Measurements from ENCODE around the gene HSF4. TPM values are rescaled to one million over a fixed set of nuclear protein-coding genes. Genes with fewer than 3 reads are reported as not detected.

HSF4 gene
- total RNA-seq, 1 experiment from 2014 or later = 38.6 TPM

DNA sequence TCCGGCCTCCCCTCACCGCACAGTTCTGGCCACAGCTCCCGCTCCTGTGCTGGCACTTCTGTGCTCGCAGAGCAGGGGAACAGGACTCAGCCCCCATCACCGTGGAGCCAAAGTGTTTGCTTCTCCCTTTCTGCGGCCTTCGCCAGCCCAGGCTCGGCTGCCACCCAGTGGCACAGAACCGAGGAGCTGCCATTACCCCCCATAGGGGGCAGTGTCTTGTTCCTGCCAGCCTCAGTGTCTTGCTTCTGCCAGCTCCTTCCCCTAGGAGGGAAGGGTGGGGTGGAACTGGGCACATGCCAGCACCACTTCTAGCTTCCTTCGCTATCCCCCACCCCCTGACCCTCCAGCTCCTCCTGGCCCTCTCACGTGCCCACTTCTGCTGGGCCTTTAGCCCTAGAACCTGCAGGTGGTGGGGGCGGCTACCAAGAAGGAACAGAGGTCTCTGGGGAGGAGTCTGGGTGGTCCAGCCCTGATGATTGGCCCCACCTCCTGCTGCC lies 33.7 kb downstream of the HSF4 start:
- Histone ChIP-seq H3K27ac (ENCODE audit: low read length) (no peak overlapping the region; the same call in 1 of the 2 replicates), H3K4me1 (ENCODE audit: control insufficient read depth, insufficient read depth, low read length) (peaks cover 16% of the 10 kb centered on the region), H3K36me3 (ENCODE audit: control insufficient read depth, insufficient read depth, low read length) (peaks cover 5% of the 10 kb centered on the region), H3K27me3 (ENCODE audit: control insufficient read depth, insufficient read depth, low read length) (no peaks in the 10 kb centered on the region), H3K9me3 (ENCODE audit: control insufficient read depth, insufficient read depth, low read depth, low read length) (no peaks in the 10 kb centered on the region), H3K4me3 (ENCODE audit: low read depth in 2 of 2, low read length in 2 of 2) (no peak overlapping the region)
- no TSS peak for BruUV-seq (replicated peaks)
- in situ Hi-C loops (cut with HindIII; ENCODE audit: low pct_unique_long_range_greater_than_20kb, low sequenced_read_pairs) (no loop called here), intact Hi-C loops (cut with micrococcal nuclease; ENCODE audit: unreplicated experiment) (no loop called here)
- no peak for TF ChIP-seq SIN3A (IDR thresholded peaks at IDR 0.05; ENCODE audit: borderline replicate concordance, insufficient read depth, low read depth, low read length)
- TF ChIP-seq, protein P1, sequence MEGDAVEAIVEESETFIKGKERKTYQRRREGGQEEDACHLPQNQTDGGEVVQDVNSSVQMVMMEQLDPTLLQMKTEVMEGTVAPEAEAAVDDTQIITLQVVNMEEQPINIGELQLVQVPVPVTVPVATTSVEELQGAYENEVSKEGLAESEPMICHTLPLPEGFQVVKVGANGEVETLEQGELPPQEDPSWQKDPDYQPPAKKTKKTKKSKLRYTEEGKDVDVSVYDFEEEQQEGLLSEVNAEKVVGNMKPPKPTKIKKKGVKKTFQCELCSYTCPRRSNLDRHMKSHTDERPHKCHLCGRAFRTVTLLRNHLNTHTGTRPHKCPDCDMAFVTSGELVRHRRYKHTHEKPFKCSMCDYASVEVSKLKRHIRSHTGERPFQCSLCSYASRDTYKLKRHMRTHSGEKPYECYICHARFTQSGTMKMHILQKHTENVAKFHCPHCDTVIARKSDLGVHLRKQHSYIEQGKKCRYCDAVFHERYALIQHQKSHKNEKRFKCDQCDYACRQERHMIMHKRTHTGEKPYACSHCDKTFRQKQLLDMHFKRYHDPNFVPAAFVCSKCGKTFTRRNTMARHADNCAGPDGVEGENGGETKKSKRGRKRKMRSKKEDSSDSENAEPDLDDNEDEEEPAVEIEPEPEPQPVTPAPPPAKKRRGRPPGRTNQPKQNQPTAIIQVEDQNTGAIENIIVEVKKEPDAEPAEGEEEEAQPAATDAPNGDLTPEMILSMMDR (IDR thresholded peaks at IDR 0.05) = peak; percentile 82
- ChIA-PET POLR2A (interaction anchor here (1.0 kb wide), 1 partner anchor 11 kb away, joined by 4 read pairs; no protein-coding TSS in a partner anchor), CTCF (interaction anchor here (0.6 to 1.1 kb wide), 3 partner anchors 8 to 29 kb away, joined by 3 to 4 read pairs (median 4); partner anchors contain the start of genes EXOC3L1 and TMEM208)
- ATAC-seq (peak; percentile 80), DNase-seq (ENCODE audit: low read depth, low spot score) (no peak)

DNA sequence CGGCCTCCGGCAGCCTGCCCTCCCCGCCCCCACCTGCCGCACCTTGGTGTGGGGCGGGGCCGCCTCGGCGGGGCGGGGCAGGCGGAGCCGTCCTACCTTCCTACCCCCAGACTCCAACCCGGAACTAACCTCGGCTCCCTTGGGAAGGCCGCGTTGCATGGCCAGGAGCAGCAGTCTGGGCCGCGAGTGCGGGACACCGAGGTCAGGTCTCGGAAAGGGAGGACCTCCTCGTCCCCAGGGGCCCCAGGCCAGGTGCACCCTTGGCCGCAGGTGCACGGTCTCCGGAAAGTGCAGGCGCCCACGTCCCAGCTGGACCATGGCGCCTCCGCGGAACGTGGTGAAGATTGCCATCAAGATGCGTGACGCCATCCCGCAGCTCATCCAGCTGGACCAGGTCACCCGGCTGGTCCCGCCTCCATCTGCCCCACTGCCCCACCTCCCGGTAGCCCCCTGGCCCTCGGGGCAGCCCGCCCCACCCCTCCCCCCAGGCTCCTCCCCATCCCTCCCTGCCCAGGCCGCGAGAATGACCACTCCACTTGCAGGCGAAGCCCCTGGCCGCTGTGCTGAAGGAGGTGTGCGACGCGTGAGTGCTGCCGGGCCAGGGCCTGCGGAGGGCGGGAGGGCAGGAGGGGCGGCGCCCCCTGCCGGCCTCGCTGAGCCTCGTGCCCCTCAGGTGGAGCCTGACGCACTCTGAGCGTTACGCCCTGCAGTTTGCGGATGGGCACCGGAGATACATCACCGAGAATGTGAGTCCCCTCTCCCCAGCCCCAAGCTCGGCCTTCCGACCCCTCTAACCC lies 34.7 kb downstream of the HSF4 start, which contains the start of gene ELMO3:
TSS of gene ELMO3 (plus strand) at position 121 of the 797 bp plus-strand sequence. CDS start at position 317, 196 bp downstream.
- no peak within 1 kb of the TSS for H3K4me3 ChIP-seq (ENCODE audit: low read depth in 2 of 2, low read length in 2 of 2)
- in situ Hi-C loops (cut with HindIII; ENCODE audit: low pct_unique_long_range_greater_than_20kb, low sequenced_read_pairs) = no loop called here
- no peaks in the 10 kb centered on the region for H3K9me3 ChIP-seq (ENCODE audit: control insufficient read depth, insufficient read depth, low read depth, low read length)
- no peak for TF ChIP-seq TCF7L2 (IDR thresholded peaks at IDR 0.05; ENCODE audit: low read depth, low read length)
- TF ChIP-seq, protein P1 (IDR thresholded peaks at IDR 0.05) = peak; percentile 62; the same call in 1 of the 2 replicates
- TF ChIP-seq SIN3A (IDR thresholded peaks at IDR 0.05; ENCODE audit: borderline replicate concordance, insufficient read depth, low read depth, low read length) = no peak
- no peak for TF ChIP-seq POLR2AphosphoS5 (IDR thresholded peaks at IDR 0.05; ENCODE audit: low read depth, low read length)
- TF ChIP-seq, protein P2, sequence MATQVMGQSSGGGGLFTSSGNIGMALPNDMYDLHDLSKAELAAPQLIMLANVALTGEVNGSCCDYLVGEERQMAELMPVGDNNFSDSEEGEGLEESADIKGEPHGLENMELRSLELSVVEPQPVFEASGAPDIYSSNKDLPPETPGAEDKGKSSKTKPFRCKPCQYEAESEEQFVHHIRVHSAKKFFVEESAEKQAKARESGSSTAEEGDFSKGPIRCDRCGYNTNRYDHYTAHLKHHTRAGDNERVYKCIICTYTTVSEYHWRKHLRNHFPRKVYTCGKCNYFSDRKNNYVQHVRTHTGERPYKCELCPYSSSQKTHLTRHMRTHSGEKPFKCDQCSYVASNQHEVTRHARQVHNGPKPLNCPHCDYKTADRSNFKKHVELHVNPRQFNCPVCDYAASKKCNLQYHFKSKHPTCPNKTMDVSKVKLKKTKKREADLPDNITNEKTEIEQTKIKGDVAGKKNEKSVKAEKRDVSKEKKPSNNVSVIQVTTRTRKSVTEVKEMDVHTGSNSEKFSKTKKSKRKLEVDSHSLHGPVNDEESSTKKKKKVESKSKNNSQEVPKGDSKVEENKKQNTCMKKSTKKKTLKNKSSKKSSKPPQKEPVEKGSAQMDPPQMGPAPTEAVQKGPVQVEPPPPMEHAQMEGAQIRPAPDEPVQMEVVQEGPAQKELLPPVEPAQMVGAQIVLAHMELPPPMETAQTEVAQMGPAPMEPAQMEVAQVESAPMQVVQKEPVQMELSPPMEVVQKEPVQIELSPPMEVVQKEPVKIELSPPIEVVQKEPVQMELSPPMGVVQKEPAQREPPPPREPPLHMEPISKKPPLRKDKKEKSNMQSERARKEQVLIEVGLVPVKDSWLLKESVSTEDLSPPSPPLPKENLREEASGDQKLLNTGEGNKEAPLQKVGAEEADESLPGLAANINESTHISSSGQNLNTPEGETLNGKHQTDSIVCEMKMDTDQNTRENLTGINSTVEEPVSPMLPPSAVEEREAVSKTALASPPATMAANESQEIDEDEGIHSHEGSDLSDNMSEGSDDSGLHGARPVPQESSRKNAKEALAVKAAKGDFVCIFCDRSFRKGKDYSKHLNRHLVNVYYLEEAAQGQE (IDR thresholded peaks at IDR 0.05; ENCODE audit: insufficient read depth in 1 of 2, low read depth in 2 of 2, low read length in 1 of 2) = no peak
- ATAC-seq (peak; percentile 43), DNase-seq (ENCODE audit: low read depth, low spot score) (no peak)
- peaks cover 4% of the 10 kb centered on the region for H3K36me3 ChIP-seq (ENCODE audit: control insufficient read depth, insufficient read depth, low read length)
- H3K4me1 ChIP-seq (ENCODE audit: control insufficient read depth, insufficient read depth, low read length) = peaks cover 14% of the 10 kb centered on the region
- ChIA-PET POLR2A (no interaction called here), CTCF (interaction anchor here (0.7 kb wide), 1 partner anchor 10 kb away, joined by 4 read pairs; no protein-coding TSS in a partner anchor)
- intact Hi-C loops (cut with micrococcal nuclease; ENCODE audit: unreplicated experiment) = no loop called here
- no TSS peak for BruUV-seq (replicated peaks)
- H3K27ac ChIP-seq (ENCODE audit: low read length) = peak within 1 kb of the TSS; percentile 23; the same call in 1 of the 2 replicates
- H3K27me3 ChIP-seq (ENCODE audit: control insufficient read depth, insufficient read depth, low read length) = no peaks in the 10 kb centered on the region

All from Panc1 (cell line).